ENCODE results near the gene TBC1D2B.

GRCh38 chr15:78038585-78039247, 38.8 kb downstream of the TBC1D2B start:
- TF ChIP-seq JUN (IDR thresholded peaks at IDR 0.05; ENCODE audit: borderline replicate concordance, insufficient read depth, insufficient read length, low read depth) (no peak), CTCF (IDR thresholded peaks at IDR 0.05; ENCODE audit: extremely low read depth in 1 of 2, insufficient read depth in 1 of 2, low read depth in 1 of 2, low read length in 2 of 2) (no peak)

All from endothelial cell of umbilical vein (primary cell).